MM.1S (cell line): ENCODE measurements around the gene ELOVL1.

Source experiments
- CTCF ChIP-seq: fragments of 300-600 bp; sonication (generic); IDR thresholded peaks from 2 replicates; pipeline ENCODE4 v1.5.1; 2016; ENCODE audit warnings: antibody characterized with exemption, low read length, mixed read lengths
- EZH2 ChIP-seq: fragments of 300-600 bp; sonication (generic); optimal IDR thresholded peaks from 2 replicates; pipeline ENCODE3; 2017; ENCODE audit warnings: low read depth, mild to moderate bottlenecking, antibody characterized with exemption, low read length, mixed read lengths

GRCh38 chr1:43357251-43357650, 10.6 kb downstream of the ELOVL1 start:
- TF ChIP-seq EZH2 (no peak), CTCF (no peak)
